ENCODE data around the gene CNPY4. TPM values are rescaled to one million over a fixed set of nuclear protein-coding genes. Genes with fewer than 3 reads are reported as not detected.

CNPY4 gene
- total RNA-seq, 1 experiment from 2014 or later, result 13.0 TPM

GRCh38 chr7:100105534-100105933 is 13.9 kb upstream of the CNPY4 start:
- H3K9me3 ChIP-seq (ENCODE audit: low read length), result no peaks in the 10 kb centered on the region
- H3K9me2 ChIP-seq (replicated peaks; ENCODE audit: insufficient read depth, low read length), result no peaks in the 10 kb centered on the region
- peaks cover 9% of the 10 kb centered on the region for H3K4me1 ChIP-seq (ENCODE audit: low read length)
- peaks cover 8% of the 10 kb centered on the region for H3K79me2 ChIP-seq (ENCODE audit: low read length)
- no peaks in the 10 kb centered on the region for H4K20me1 ChIP-seq (ENCODE audit: insufficient read depth, low read depth, low read length)
- H3K36me3 ChIP-seq (ENCODE audit: insufficient read depth, low read length), result no peaks in the 10 kb centered on the region
- no peak overlapping the region for H3K27ac ChIP-seq (ENCODE audit: low read length)
- no peak overlapping the region for H3K9ac ChIP-seq (ENCODE audit: low read length)
- H3K4me2 ChIP-seq (ENCODE audit: low read depth, low read length, poor library complexity, severe bottlenecking), result no peak overlapping the region
- DNase-seq, result no peak
- H3K4me3 ChIP-seq (ENCODE audit: low read length), result no peak overlapping the region
- H2AFZ ChIP-seq (ENCODE audit: low read length), result no peak overlapping the region
- H3K27me3 ChIP-seq (ENCODE audit: low read length), result no peaks in the 10 kb centered on the region

- H3K27ac ChIP-seq (ENCODE audit: low read length), result no peak overlapping the region
- no peak for DNase-seq
- H4K20me1 ChIP-seq (ENCODE audit: insufficient read depth, low read depth, low read length), result no peaks in the 10 kb centered on the region
- no peaks in the 10 kb centered on the region for H3K27me3 ChIP-seq (ENCODE audit: low read length)
- H3K9me3 ChIP-seq (ENCODE audit: low read length), result no peaks in the 10 kb centered on the region
- H3K4me1 ChIP-seq (ENCODE audit: low read length), result peaks cover 9% of the 10 kb centered on the region
- H3K4me3 ChIP-seq (ENCODE audit: low read length), result no peak overlapping the region
- peaks cover 4% of the 10 kb centered on the region; the same call in 1 of the 2 replicates for H3K36me3 ChIP-seq (ENCODE audit: insufficient read depth, low read length)
- H3K4me2 ChIP-seq (ENCODE audit: low read depth, low read length, poor library complexity, severe bottlenecking), result no peak overlapping the region
- no peaks in the 10 kb centered on the region for H3K9me2 ChIP-seq (replicated peaks; ENCODE audit: insufficient read depth, low read length)
- no peak overlapping the region for H2AFZ ChIP-seq (ENCODE audit: low read length)
- H3K9ac ChIP-seq (ENCODE audit: low read length), result no peak overlapping the region
- peaks cover 3% of the 10 kb centered on the region; the same call in 1 of the 2 replicates for H3K79me2 ChIP-seq (ENCODE audit: low read length)
Measured at GRCh38 chr7:100106633-100107032, 12.8 kb upstream of the CNPY4 start.

GRCh38 chr7:100107125-100107737 is 12.2 kb upstream of the CNPY4 start:
- H2AFZ ChIP-seq (ENCODE audit: low read length), result no peak overlapping the region
- H3K9ac ChIP-seq (ENCODE audit: low read length), result no peak overlapping the region
- no peaks in the 10 kb centered on the region for H3K9me3 ChIP-seq (ENCODE audit: low read length)
- H3K9me2 ChIP-seq (replicated peaks; ENCODE audit: insufficient read depth, low read length), result no peaks in the 10 kb centered on the region
- no peak for DNase-seq
- H3K4me2 ChIP-seq (ENCODE audit: low read depth, low read length, poor library complexity, severe bottlenecking), result no peak overlapping the region
- no peak overlapping the region for H3K27ac ChIP-seq (ENCODE audit: low read length)
- H4K20me1 ChIP-seq (ENCODE audit: insufficient read depth, low read depth, low read length), result no peaks in the 10 kb centered on the region
- no peak overlapping the region for H3K4me3 ChIP-seq (ENCODE audit: low read length)
- H3K36me3 ChIP-seq (ENCODE audit: insufficient read depth, low read length), result peaks cover 5% of the 10 kb centered on the region; the same call in 1 of the 2 replicates
- H3K4me1 ChIP-seq (ENCODE audit: low read length), result peaks cover 6% of the 10 kb centered on the region
- H3K79me2 ChIP-seq (ENCODE audit: low read length), result peaks cover 1% of the 10 kb centered on the region; the same call in 1 of the 2 replicates
- H3K27me3 ChIP-seq (ENCODE audit: low read length), result no peaks in the 10 kb centered on the region

GRCh38 chr7:100107890-100108289 is 11.5 kb upstream of the CNPY4 start:
- Histone ChIP-seq H4K20me1 (ENCODE audit: insufficient read depth, low read depth, low read length) (no peaks in the 10 kb centered on the region), H2AFZ (ENCODE audit: low read length) (no peak overlapping the region), H3K9ac (ENCODE audit: low read length) (no peak overlapping the region), H3K79me2 (ENCODE audit: low read length) (no peaks in the 10 kb centered on the region), H3K4me1 (ENCODE audit: low read length) (no peaks in the 10 kb centered on the region), H3K36me3 (ENCODE audit: insufficient read depth, low read length) (peaks cover 7% of the 10 kb centered on the region; the same call in 1 of the 2 replicates), H3K9me3 (ENCODE audit: low read length) (no peaks in the 10 kb centered on the region), H3K4me3 (ENCODE audit: low read length) (no peak overlapping the region), H3K27me3 (ENCODE audit: low read length) (no peaks in the 10 kb centered on the region), H3K9me2 (replicated peaks; ENCODE audit: insufficient read depth, low read length) (no peaks in the 10 kb centered on the region), H3K4me2 (ENCODE audit: low read depth, low read length, poor library complexity, severe bottlenecking) (no peak overlapping the region), H3K27ac (ENCODE audit: low read length) (no peak overlapping the region)
- no peak for DNase-seq

- H3K4me3 ChIP-seq (ENCODE audit: low read length), result no peak overlapping the region
- no peaks in the 10 kb centered on the region for H3K27me3 ChIP-seq (ENCODE audit: low read length)
- DNase-seq, result no peak
- H3K9me2 ChIP-seq (replicated peaks; ENCODE audit: insufficient read depth, low read length), result no peaks in the 10 kb centered on the region
- peaks cover 7% of the 10 kb centered on the region; the same call in 1 of the 2 replicates for H3K36me3 ChIP-seq (ENCODE audit: insufficient read depth, low read length)
- no peak overlapping the region for H3K4me2 ChIP-seq (ENCODE audit: low read depth, low read length, poor library complexity, severe bottlenecking)
- no peaks in the 10 kb centered on the region for H4K20me1 ChIP-seq (ENCODE audit: insufficient read depth, low read depth, low read length)
- no peak overlapping the region for H3K27ac ChIP-seq (ENCODE audit: low read length)
- no peak overlapping the region for H3K9ac ChIP-seq (ENCODE audit: low read length)
- H3K4me1 ChIP-seq (ENCODE audit: low read length), result no peaks in the 10 kb centered on the region
- no peak overlapping the region for H2AFZ ChIP-seq (ENCODE audit: low read length)
- H3K79me2 ChIP-seq (ENCODE audit: low read length), result no peaks in the 10 kb centered on the region
- H3K9me3 ChIP-seq (ENCODE audit: low read length), result no peaks in the 10 kb centered on the region
Measured at GRCh38 chr7:100109521-100110163, 9.8 kb upstream of the CNPY4 start.

GRCh38 chr7:100111156-100111555 is 8.3 kb upstream of the CNPY4 start:
- Histone ChIP-seq H3K36me3 (ENCODE audit: insufficient read depth, low read length) (peaks cover 7% of the 10 kb centered on the region; the same call in 1 of the 2 replicates), H2AFZ (ENCODE audit: low read length) (no peak overlapping the region), H3K4me2 (ENCODE audit: low read depth, low read length, poor library complexity, severe bottlenecking) (no peak overlapping the region), H3K4me3 (ENCODE audit: low read length) (no peak overlapping the region), H3K27ac (ENCODE audit: low read length) (no peak overlapping the region), H3K4me1 (ENCODE audit: low read length) (no peaks in the 10 kb centered on the region), H4K20me1 (ENCODE audit: insufficient read depth, low read depth, low read length) (no peaks in the 10 kb centered on the region), H3K9me3 (ENCODE audit: low read length) (no peaks in the 10 kb centered on the region), H3K9me2 (replicated peaks; ENCODE audit: insufficient read depth, low read length) (no peaks in the 10 kb centered on the region), H3K27me3 (ENCODE audit: low read length) (no peaks in the 10 kb centered on the region), H3K79me2 (ENCODE audit: low read length) (no peaks in the 10 kb centered on the region), H3K9ac (ENCODE audit: low read length) (no peak overlapping the region)
- DNase-seq, result no peak

- no peaks in the 10 kb centered on the region for H3K27me3 ChIP-seq (ENCODE audit: low read length)
- H3K4me2 ChIP-seq (ENCODE audit: low read depth, low read length, poor library complexity, severe bottlenecking), result no peak overlapping the region
- H2AFZ ChIP-seq (ENCODE audit: low read length), result no peak overlapping the region
- no peaks in the 10 kb centered on the region for H3K79me2 ChIP-seq (ENCODE audit: low read length)
- DNase-seq, result no peak
- H3K4me3 ChIP-seq (ENCODE audit: low read length), result no peak overlapping the region
- H3K36me3 ChIP-seq (ENCODE audit: insufficient read depth, low read length), result peaks cover 7% of the 10 kb centered on the region; the same call in 1 of the 2 replicates
- H3K4me1 ChIP-seq (ENCODE audit: low read length), result no peaks in the 10 kb centered on the region
- H3K9me2 ChIP-seq (replicated peaks; ENCODE audit: insufficient read depth, low read length), result no peaks in the 10 kb centered on the region
- H4K20me1 ChIP-seq (ENCODE audit: insufficient read depth, low read depth, low read length), result no peaks in the 10 kb centered on the region
- no peak overlapping the region for H3K9ac ChIP-seq (ENCODE audit: low read length)
- no peak overlapping the region for H3K27ac ChIP-seq (ENCODE audit: low read length)
- H3K9me3 ChIP-seq (ENCODE audit: low read length), result no peaks in the 10 kb centered on the region
Measured at GRCh38 chr7:100111914-100112313, 7.5 kb upstream of the CNPY4 start.

- H3K9me2 ChIP-seq (replicated peaks; ENCODE audit: insufficient read depth, low read length), result no peaks in the 10 kb centered on the region
- peaks cover 7% of the 10 kb centered on the region; the same call in 1 of the 2 replicates for H3K36me3 ChIP-seq (ENCODE audit: insufficient read depth, low read length)
- no peaks in the 10 kb centered on the region for H4K20me1 ChIP-seq (ENCODE audit: insufficient read depth, low read depth, low read length)
- peaks cover 12% of the 10 kb centered on the region for H3K4me1 ChIP-seq (ENCODE audit: low read length)
- H3K4me3 ChIP-seq (ENCODE audit: low read length), result no peak overlapping the region
- H3K79me2 ChIP-seq (ENCODE audit: low read length), result peaks cover 10% of the 10 kb centered on the region
- no peak overlapping the region for H3K27ac ChIP-seq (ENCODE audit: low read length)
- no peak overlapping the region for H3K4me2 ChIP-seq (ENCODE audit: low read depth, low read length, poor library complexity, severe bottlenecking)
- no peaks in the 10 kb centered on the region for H3K9me3 ChIP-seq (ENCODE audit: low read length)
- no peaks in the 10 kb centered on the region for H3K27me3 ChIP-seq (ENCODE audit: low read length)
- DNase-seq, result no peak
- H2AFZ ChIP-seq (ENCODE audit: low read length), result no peak overlapping the region
- H3K9ac ChIP-seq (ENCODE audit: low read length), result no peak overlapping the region
Measured at GRCh38 chr7:100115026-100115425, 4.4 kb upstream of the CNPY4 start.

All from Karpas-422 (cell line).